ENCODE measurements around the gene DPP10. TPM values are rescaled to one million over a fixed set of nuclear protein-coding genes. Genes with fewer than 3 reads are reported as not detected.

Gene DPP10
- total RNA-seq, 4 donors from 2014 or later = 0.13 to 2.8 (median 0.48) TPM; not detected in 1

DNA sequence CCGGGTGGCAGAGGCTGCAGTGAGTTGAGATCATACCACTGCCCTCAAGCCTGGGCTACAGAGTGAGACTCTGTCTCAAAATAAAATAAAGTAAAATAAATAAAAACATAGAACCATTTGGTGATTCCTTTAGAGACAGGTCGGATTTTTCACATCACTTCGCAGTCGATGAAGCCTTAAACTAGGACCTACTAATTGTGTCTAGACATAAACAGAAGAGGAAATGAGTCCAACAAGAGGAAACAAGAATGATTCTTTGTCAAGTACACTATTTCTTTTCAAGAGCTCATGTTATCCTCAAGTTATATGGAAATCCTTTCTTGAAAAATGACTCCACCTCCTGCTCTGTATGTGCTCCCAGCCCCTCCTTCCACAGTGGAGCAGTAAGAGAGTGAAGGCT lies 758.9 kb downstream of the DPP10 start:
- TF ChIP-seq, protein P1, sequence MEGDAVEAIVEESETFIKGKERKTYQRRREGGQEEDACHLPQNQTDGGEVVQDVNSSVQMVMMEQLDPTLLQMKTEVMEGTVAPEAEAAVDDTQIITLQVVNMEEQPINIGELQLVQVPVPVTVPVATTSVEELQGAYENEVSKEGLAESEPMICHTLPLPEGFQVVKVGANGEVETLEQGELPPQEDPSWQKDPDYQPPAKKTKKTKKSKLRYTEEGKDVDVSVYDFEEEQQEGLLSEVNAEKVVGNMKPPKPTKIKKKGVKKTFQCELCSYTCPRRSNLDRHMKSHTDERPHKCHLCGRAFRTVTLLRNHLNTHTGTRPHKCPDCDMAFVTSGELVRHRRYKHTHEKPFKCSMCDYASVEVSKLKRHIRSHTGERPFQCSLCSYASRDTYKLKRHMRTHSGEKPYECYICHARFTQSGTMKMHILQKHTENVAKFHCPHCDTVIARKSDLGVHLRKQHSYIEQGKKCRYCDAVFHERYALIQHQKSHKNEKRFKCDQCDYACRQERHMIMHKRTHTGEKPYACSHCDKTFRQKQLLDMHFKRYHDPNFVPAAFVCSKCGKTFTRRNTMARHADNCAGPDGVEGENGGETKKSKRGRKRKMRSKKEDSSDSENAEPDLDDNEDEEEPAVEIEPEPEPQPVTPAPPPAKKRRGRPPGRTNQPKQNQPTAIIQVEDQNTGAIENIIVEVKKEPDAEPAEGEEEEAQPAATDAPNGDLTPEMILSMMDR (IDR thresholded peaks at IDR 0.05) = no peak
- ATAC-seq (ENCODE audit: low FRiP score) (no peak), DNase-seq (ENCODE audit: low spot score) (no peak)

DNA sequence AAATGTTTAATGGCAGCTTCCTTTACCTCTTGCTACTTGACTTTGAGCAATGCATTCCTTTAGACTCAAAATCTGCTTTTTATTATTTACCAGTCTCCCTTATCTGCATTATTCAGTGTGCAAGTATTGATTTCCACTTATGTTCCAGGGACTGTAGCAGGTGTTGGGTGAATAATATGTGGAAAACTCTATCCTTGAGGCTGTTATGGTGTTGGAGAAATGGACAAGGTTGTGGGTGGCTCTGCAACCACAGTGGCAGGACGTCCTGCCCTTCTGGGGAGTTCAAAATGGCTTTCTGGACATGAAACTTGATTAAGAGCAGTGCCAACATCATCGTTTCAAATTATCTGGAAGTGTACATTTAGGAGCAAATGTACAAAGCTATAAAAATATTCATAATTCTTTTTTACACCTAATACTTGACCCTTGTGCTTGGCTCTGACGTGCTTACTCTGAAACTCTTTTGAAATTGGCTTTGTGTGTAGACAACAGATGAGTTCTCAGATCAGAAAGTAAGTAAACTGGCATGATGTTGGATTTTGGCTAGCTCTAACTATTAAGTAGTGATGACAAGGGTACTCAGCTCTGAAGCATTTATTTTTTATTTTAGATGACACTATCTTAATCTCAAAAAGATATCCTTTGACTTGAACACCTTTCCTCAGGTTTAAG lies 766.2 kb downstream of the DPP10 start:
- DNase-seq (ENCODE audit: low spot score) (no peak), ATAC-seq (ENCODE audit: low FRiP score) (no peak)
- TF ChIP-seq, protein P1 (IDR thresholded peaks at IDR 0.05) = no peak

DNA sequence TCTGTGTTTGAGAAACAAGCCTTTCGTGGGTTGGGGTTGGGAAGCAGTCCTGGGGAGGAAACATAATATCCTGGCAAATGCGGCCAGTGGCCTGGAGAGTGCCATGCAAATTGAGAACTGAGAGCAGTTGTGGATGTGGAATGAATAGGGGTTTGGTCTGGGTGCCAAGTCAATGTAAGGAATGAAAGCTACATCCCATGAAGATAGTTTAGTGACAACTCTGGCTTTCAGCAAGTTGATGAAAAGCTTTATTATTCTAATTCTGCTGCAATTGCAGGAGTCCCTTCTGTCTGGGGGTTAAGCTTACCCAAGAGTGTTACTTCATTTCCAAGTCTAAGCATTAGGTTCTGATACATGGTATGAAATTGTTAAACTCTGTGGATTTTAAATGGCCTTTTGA lies 771.6 kb downstream of the DPP10 start:
- no peak for DNase-seq (ENCODE audit: low spot score)
- no peak for ATAC-seq (ENCODE audit: low FRiP score)
- TF ChIP-seq, protein P1 (IDR thresholded peaks at IDR 0.05) = no peak

DNA sequence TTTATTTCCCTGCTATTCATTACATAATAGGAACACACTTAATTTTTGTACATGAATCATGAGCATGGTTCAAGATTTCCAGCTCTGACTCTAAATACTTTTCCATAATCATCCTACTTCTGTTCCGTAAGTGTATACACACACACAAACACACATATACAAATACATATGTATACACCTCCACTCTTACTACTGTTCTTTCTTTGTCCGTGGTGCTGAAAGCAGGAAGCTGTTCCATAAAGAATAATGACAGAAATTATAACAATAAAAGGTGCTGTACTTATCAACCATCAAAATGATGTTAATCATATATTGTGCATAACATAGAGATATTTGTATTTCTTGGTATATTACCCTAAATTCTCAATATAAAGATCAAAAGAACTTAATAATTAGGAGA lies 776.9 kb downstream of the DPP10 start:
- TF ChIP-seq, protein P1 (IDR thresholded peaks at IDR 0.05) = no peak
- ATAC-seq (ENCODE audit: low FRiP score) = no peak
- no peak for DNase-seq (ENCODE audit: low spot score)

DNA sequence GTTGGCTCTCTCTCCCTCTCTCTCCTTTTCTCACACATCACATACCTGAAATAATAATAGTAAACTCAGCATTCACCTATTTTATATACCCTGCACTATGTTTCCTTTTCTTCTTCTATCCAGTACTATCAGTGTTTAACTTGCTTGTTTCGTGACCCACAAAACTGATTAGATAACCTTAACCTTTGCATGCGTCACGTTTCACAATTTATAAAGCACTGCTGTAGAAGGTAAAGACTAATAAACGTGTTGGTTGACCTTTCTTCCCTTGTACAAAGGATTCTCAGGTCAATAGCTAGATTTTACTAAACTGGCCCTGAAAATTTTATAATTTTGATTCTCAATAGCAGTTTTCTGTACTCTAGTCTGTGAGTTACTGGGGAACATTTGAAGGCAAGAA lies 791.7 kb downstream of the DPP10 start:
- ATAC-seq (ENCODE audit: low FRiP score) (no peak), DNase-seq (ENCODE audit: low spot score) (no peak)
- TF ChIP-seq, protein P1 (IDR thresholded peaks at IDR 0.05) = no peak

DNA sequence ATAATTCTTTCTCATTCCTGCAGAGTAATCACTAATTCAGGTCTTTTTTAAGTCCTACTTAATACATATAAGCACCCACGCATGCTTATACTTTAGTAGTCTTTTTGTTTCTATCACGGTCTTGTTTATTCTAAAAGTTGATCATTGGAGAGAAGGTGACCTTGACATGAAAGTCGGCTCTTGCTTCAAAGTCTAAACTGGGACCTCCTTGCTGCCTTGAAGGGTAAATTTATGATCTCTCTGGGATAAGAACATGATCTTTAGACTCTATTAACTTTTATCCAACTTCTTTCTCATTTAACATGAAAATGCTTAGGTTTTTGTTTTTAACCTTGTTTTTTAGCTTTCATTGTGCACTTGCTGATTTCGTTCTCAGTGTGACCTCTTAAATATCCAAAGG lies 792.3 kb downstream of the DPP10 start:
- ATAC-seq (ENCODE audit: low FRiP score) = no peak
- TF ChIP-seq, protein P1 (IDR thresholded peaks at IDR 0.05) = no peak
- no peak for DNase-seq (ENCODE audit: low spot score)

DNA sequence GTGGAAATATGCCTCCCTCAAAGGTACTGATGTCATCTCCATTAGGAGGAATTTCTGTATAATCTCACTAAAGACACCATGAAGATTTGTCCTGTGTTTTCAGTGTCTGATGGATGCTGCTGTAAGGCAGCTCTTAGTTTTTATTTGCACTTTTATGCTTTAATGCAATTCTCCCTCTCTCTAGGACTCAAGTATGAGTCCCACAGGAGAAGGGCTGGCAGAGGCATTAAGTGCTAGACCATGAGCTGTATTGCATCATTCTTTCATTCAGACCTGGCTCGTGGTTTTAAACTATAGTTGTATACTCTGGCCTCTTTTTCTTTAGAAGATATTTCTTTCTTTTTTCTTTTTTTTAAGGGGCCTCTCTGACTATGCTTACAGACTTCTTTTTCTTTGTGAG lies 805.6 kb downstream of the DPP10 start:
- TF ChIP-seq, protein P1 (IDR thresholded peaks at IDR 0.05) = no peak
- ATAC-seq (ENCODE audit: low FRiP score) (no peak), DNase-seq (ENCODE audit: low spot score) (no peak)

Data from omental fat pad (tissue), 4 donors.